Smooth muscle cell (in vitro differentiated cells): ENCODE results near the gene SUGCT. TPM values are rescaled to one million over a fixed set of nuclear protein-coding genes. Genes with fewer than 3 reads are reported as not detected.

ENCODE experiments used
- DNase-seq: peaks from one replicate; lab custom pipeline; 2025; ENCODE audit not compliant: unreplicated experiment; lab: John Stamatoyannopoulos, UW
- H2AFZ ChIP-seq: fragments of 200-600 bp; sonication (generic); 2 replicates; pipeline ENCODE4 v1.6.0; 2016; ENCODE audit warnings: antibody characterized with exemption, low read depth, mild to moderate bottlenecking
- H3F3A ChIP-seq: fragments of 200-600 bp; sonication (generic); 2 replicates; pipeline ENCODE4 v1.6.0; 2017; ENCODE audit warnings: antibody characterized with exemption, low read depth
- H3K27ac ChIP-seq: fragments of 200-600 bp; sonication (generic); 2 replicates; pipeline ENCODE4 v1.5.1; 2016; ENCODE audit warnings: low read depth, mild to moderate bottlenecking
- H3K27me3 ChIP-seq: fragments of 200-600 bp; sonication (generic); 2 replicates; pipeline ENCODE4 v1.6.1; 2016; ENCODE audit warnings: low read depth, mild to moderate bottlenecking
- H3K36me3 ChIP-seq: fragments of 200-600 bp; sonication (generic); 2 replicates; pipeline ENCODE4 v1.5.1; 2016; ENCODE audit warnings: low read depth
- H3K4me1 ChIP-seq: fragments of 200-600 bp; sonication (generic); 2 replicates; pipeline ENCODE4 v1.5.1; 2016; ENCODE audit warnings: low read depth
- H3K4me2 ChIP-seq: fragments of 200-600 bp; sonication (generic); 2 replicates; pipeline ENCODE4 v1.6.0; 2016; ENCODE audit warnings: mild to moderate bottlenecking
- H3K4me3 ChIP-seq: fragments of 200-600 bp; sonication (generic); 2 replicates; pipeline ENCODE4 v1.5.1; 2016; ENCODE audit warnings: mild to moderate bottlenecking
- H3K79me2 ChIP-seq: fragments of 200-600 bp; sonication (generic); 2 replicates; pipeline ENCODE4 v1.6.0; 2016; ENCODE audit warnings: low read depth, mild to moderate bottlenecking
- H3K9ac ChIP-seq: fragments of 200-600 bp; sonication (generic); 2 replicates; pipeline ENCODE4 v1.6.0; 2016; ENCODE audit warnings: low read depth
- H3K9me3 ChIP-seq: fragments of 200-600 bp; sonication (generic); replicated peaks from 2 replicates; pipeline ENCODE4 v1.5.1; 2016; ENCODE audit warnings: low read depth
- H4K20me1 ChIP-seq: fragments of 200-600 bp; sonication (generic); 2 replicates; pipeline ENCODE4 v1.6.0; 2016; ENCODE audit warnings: low read depth
- CTCF ChIP-seq: fragments of 200-600 bp; sonication (generic); IDR thresholded peaks from 2 replicates; pipeline ENCODE4 v1.5.1; 2017; ENCODE audit warnings: borderline replicate concordance, mild to moderate bottlenecking, antibody characterized with exemption; ENCODE audit not compliant: insufficient read depth, poor library complexity, severe bottlenecking
- WGBS: methylation state at CpG from one replicate; pipeline ENCODE4 v1.1.7; 2016; ENCODE audit warnings: low lambda C conversion rate; 5-methylcytosine and 5-hydroxymethylcytosine counted together
- polyA plus RNA-seq: library from polyadenylated mRNA; unstranded; fragments of >200 nt; fragmentation: Nextera tagmentation; extraction: Ambion mirVana; gene quantifications from 2 replicates; pipeline ENCODE4 v1.2.1, GENCODE V29; 2016
- total RNA-seq: library from RNA; depleted of rRNA; stranded (reverse); fragments of >200 nt; gene quantifications from 2 replicates; pipeline ENCODE4 v1.2.3, GENCODE V29; 2014

The SUGCT gene
- total and polyA plus RNA-seq, 2 experiments from 2014 or later: 16.9 to 65.8 TPM

- WGBS: 84% methylated on average over 3 of the region's 3 CpGs
These were observed 667.7 kb downstream of the SUGCT start for GRCh38 chr7:40802497-40802896.

GRCh38 chr7:40804477-40805215 is 669.8 kb downstream of the SUGCT start:
- TF ChIP-seq CTCF: no peak
- H3K79me2 ChIP-seq: no peaks in the 10 kb centered on the region
- no peaks in the 10 kb centered on the region for H3K27me3 ChIP-seq
- 85% methylated on average over 6 of the region's 6 CpGs for WGBS
- H3K4me1 ChIP-seq: peaks cover 6% of the 10 kb centered on the region
- H3K4me3 ChIP-seq: no peak overlapping the region
- no peaks in the 10 kb centered on the region for H3K9me3 ChIP-seq
- H3F3A ChIP-seq: no peaks in the 10 kb centered on the region
- DNase-seq: no peak
- H3K9ac ChIP-seq: no peak overlapping the region
- no peak overlapping the region for H3K4me2 ChIP-seq
- no peak overlapping the region for H3K27ac ChIP-seq
- no peak overlapping the region for H2AFZ ChIP-seq
- no peaks in the 10 kb centered on the region for H4K20me1 ChIP-seq
- H3K36me3 ChIP-seq: no peaks in the 10 kb centered on the region

More at GRCh38 chr7:40802497-40802896, 667.7 kb downstream of the SUGCT start:
- Histone ChIP-seq H3K4me2 (no peak overlapping the region), H3K4me1 (no peaks in the 10 kb centered on the region), H4K20me1 (no peaks in the 10 kb centered on the region), H3K9me3 (no peaks in the 10 kb centered on the region), H3K27me3 (no peaks in the 10 kb centered on the region), H3K4me3 (no peak overlapping the region), H3K9ac (no peak overlapping the region), H3K79me2 (no peaks in the 10 kb centered on the region), H3K27ac (no peak overlapping the region), H2AFZ (no peak overlapping the region), H3F3A (no peaks in the 10 kb centered on the region), H3K36me3 (no peaks in the 10 kb centered on the region)
- TF ChIP-seq CTCF: no peak
- DNase-seq: no peak

- no peak overlapping the region for H3K4me2 ChIP-seq
- TF ChIP-seq CTCF: no peak
- H3K27ac ChIP-seq: no peak overlapping the region
- H3K4me1 ChIP-seq: peaks cover 6% of the 10 kb centered on the region
- H3F3A ChIP-seq: no peaks in the 10 kb centered on the region
- H3K9ac ChIP-seq: no peak overlapping the region
- no peak overlapping the region for H2AFZ ChIP-seq
- H3K9me3 ChIP-seq: no peaks in the 10 kb centered on the region
- H3K4me3 ChIP-seq: no peak overlapping the region
- H3K79me2 ChIP-seq: no peaks in the 10 kb centered on the region
- H3K27me3 ChIP-seq: no peaks in the 10 kb centered on the region
- H3K36me3 ChIP-seq: no peaks in the 10 kb centered on the region
- H4K20me1 ChIP-seq: no peaks in the 10 kb centered on the region
- DNase-seq: no peak
These were observed 670.6 kb downstream of the SUGCT start for GRCh38 chr7:40805361-40805760.

GRCh38 chr7:40808378-40808942 is 673.7 kb downstream of the SUGCT start:
- H3K4me2 ChIP-seq: peak overlapping the region; percentile 53
- peaks cover 7% of the 10 kb centered on the region for H3K79me2 ChIP-seq
- no peak overlapping the region for H3K4me3 ChIP-seq
- H3K4me1 ChIP-seq: peaks cover 6% of the 10 kb centered on the region
- H4K20me1 ChIP-seq: no peaks in the 10 kb centered on the region
- no peak overlapping the region for H3K9ac ChIP-seq
- peak overlapping the region; percentile 75 for H3K27ac ChIP-seq
- DNase-seq: no peak
- H3K36me3 ChIP-seq: no peaks in the 10 kb centered on the region
- no peaks in the 10 kb centered on the region for H3K9me3 ChIP-seq
- no peak for TF ChIP-seq CTCF
- no peaks in the 10 kb centered on the region for H3F3A ChIP-seq
- no peaks in the 10 kb centered on the region for H3K27me3 ChIP-seq
- no peak overlapping the region for H2AFZ ChIP-seq
